WTC11 (cell line): Measurements from ENCODE around the gene KLHL10.

Source experiments
- CTCF ChIP-seq: fragments of 200-600 bp; IDR thresholded peaks from 2 replicates; pipeline ENCODE4 v1.8.0; 2022; ENCODE audit warnings: antibody characterized with exemption
- ESRRA ChIP-seq: sonication (generic); formaldehyde crosslinking; IDR thresholded peaks from 2 replicates; pipeline ENCODE4 v1.8.1; 2022; ENCODE audit warnings: mild to moderate bottlenecking, missing genetic modification reagents, borderline replicate concordance
- GABPB1 ChIP-seq: sonication (generic); formaldehyde crosslinking; IDR thresholded peaks from 2 replicates; pipeline ENCODE4 v1.8.1; 2023; ENCODE audit warnings: mild to moderate bottlenecking, missing genetic modification reagents
- JUN ChIP-seq: sonication (generic); formaldehyde crosslinking; IDR thresholded peaks from 2 replicates; pipeline ENCODE4 v1.8.0; 2023; ENCODE audit warnings: mild to moderate bottlenecking, missing genetic modification reagents
- SP1 ChIP-seq: sonication (generic); formaldehyde crosslinking; conservative IDR thresholded peaks from 2 replicates; pipeline ENCODE4 v1.8.1; 2022; ENCODE audit warnings: missing genetic modification reagents
- ZNF396 ChIP-seq: fragments of 250-450 bp; sonication (Bioruptor Pico); IDR thresholded peaks from 2 replicates; pipeline ENCODE4 v1.8.0; 2021; ENCODE audit warnings: mild to moderate bottlenecking, moderate library complexity, borderline replicate concordance

GRCh38 chr17:41888332-41888965 lies 50.8 kb downstream of the KLHL10 start:
- TF ChIP-seq ESRRA (no peak), ZNF396 (CRISPR knock-in tag) (no peak), CTCF (no peak), GABPB1 (CRISPR knock-in tag) (peak; percentile 54; the same call in 1 of the 2 replicates), JUN (CRISPR knock-in tag) (no peak), SP1 (CRISPR knock-in tag) (no peak)
